DMS114 treated with DMSO at 0.1 percent for 48 hours (cell line): Measurements from ENCODE around the gene SYT11.

Experiments
- DNase-seq: peaks from one replicate; lab custom pipeline; 2025; ENCODE audit not compliant: unreplicated experiment; lab: John Stamatoyannopoulos, UW

SYT11 gene

GRCh38 chr1:155934097-155934935 is 74.9 kb downstream of the SYT11 start, which contains the start of gene KHDC4:
Gene KHDC4, minus strand, starts transcription at chr1:155934413. Its CDS starts 40 bp downstream, at chr1:155934373.
- peak; percentile 100 for DNase-seq
